ENCODE measurements around the gene IL6.

The IL6 gene

DNA sequence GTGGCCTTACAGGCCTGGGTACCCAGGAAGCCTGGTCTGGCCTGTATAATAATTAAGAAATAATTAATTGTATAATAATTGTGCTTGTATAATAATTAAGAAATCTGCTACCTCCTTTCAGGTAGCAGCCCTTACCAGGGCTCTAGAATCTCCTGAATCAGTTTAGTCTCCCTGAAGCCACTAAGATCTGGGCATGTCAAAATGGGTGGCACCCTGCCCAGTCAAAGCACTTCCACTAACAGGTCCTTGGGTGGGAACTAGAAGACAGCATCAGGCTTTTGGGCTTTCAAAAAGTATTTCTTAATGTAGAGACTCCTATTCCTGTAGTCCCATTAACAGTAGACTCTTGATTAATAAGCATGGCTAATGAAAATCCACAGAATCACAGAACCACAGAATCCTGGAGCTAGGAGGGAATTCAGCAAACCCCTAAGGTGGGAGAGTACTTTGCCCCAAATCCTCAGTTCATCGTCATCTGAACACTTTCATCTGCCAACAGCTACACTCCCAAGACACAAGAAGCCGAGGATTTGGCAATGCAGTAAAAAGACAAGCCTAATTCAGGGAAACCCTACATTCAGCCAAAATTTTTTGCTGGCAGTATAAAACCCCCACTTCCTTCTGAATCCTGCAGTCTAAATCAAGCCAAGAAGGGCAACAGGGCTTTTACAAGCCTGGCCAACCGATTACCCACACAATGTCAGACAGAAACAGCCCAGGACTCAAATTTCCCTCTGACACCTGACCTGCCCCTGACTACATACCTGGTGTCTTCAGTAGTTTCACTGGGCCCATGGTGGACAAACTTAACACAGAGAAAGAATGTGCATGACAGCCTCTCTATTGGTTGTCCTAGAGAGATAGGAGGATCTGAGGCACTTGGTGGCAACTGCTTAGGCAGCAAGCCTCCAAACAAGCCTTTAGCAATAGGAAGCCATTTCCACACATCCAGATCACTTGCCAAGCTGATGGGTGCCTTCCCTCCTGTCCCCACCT lies 5.9 kb upstream of the IL6 start:
- Histone ChIP-seq H3K4me2 (ENCODE audit: low read length) (no peak overlapping the region), H3K9me3 (replicated peaks; ENCODE audit: low read length) (no peaks in the 10 kb centered on the region), H3K9ac (ENCODE audit: low read depth, low read length) (no peak overlapping the region), H3K4me3 (ENCODE audit: low read length) (no peak overlapping the region), H3K4me1 (ENCODE audit: control insufficient read depth, insufficient read depth, low read length) (peaks cover 51% of the 10 kb centered on the region), H3K36me3 (ENCODE audit: insufficient read depth, low read length) (no peaks in the 10 kb centered on the region), H3K27me3 (ENCODE audit: control insufficient read depth, insufficient read depth, low read length) (no peaks in the 10 kb centered on the region)

- H3K9me3 ChIP-seq (replicated peaks; ENCODE audit: low read length), result no peaks in the 10 kb centered on the region
- H3K36me3 ChIP-seq (ENCODE audit: insufficient read depth, low read length), result no peaks in the 10 kb centered on the region
- no peak overlapping the region for H3K4me2 ChIP-seq (ENCODE audit: low read length)
- H3K4me3 ChIP-seq (ENCODE audit: low read length), result no peak overlapping the region
- peaks cover 55% of the 10 kb centered on the region for H3K4me1 ChIP-seq (ENCODE audit: control insufficient read depth, insufficient read depth, low read length)
- no peak overlapping the region for H3K9ac ChIP-seq (ENCODE audit: low read depth, low read length)
- H3K27me3 ChIP-seq (ENCODE audit: control insufficient read depth, insufficient read depth, low read length), result no peaks in the 10 kb centered on the region
These were observed 4.3 kb upstream of the IL6 start for GRCh38 chr7:22722536-22723180.

- peak overlapping the region; percentile 42 for H3K4me2 ChIP-seq (ENCODE audit: low read length)
- H3K4me3 ChIP-seq (ENCODE audit: low read length), result no peak overlapping the region
- H3K9ac ChIP-seq (ENCODE audit: low read depth, low read length), result peak overlapping the region; percentile 55
- no peaks in the 10 kb centered on the region for H3K27me3 ChIP-seq (ENCODE audit: control insufficient read depth, insufficient read depth, low read length)
- peaks cover 55% of the 10 kb centered on the region for H3K4me1 ChIP-seq (ENCODE audit: control insufficient read depth, insufficient read depth, low read length)
- no peaks in the 10 kb centered on the region for H3K9me3 ChIP-seq (replicated peaks; ENCODE audit: low read length)
- no peaks in the 10 kb centered on the region for H3K36me3 ChIP-seq (ENCODE audit: insufficient read depth, low read length)
These were observed 3.8 kb upstream of the IL6 start for GRCh38 chr7:22723181-22723601.

- peaks cover 55% of the 10 kb centered on the region for H3K4me1 ChIP-seq (ENCODE audit: control insufficient read depth, insufficient read depth, low read length)
- H3K36me3 ChIP-seq (ENCODE audit: insufficient read depth, low read length), result no peaks in the 10 kb centered on the region
- peak overlapping the region; percentile 55 for H3K9ac ChIP-seq (ENCODE audit: low read depth, low read length)
- H3K9me3 ChIP-seq (replicated peaks; ENCODE audit: low read length), result no peaks in the 10 kb centered on the region
- peak overlapping the region; percentile 42 for H3K4me2 ChIP-seq (ENCODE audit: low read length)
- no peak overlapping the region for H3K4me3 ChIP-seq (ENCODE audit: low read length)
- no peaks in the 10 kb centered on the region for H3K27me3 ChIP-seq (ENCODE audit: control insufficient read depth, insufficient read depth, low read length)
These were observed 3.4 kb upstream of the IL6 start for GRCh38 chr7:22723637-22724036.

- Histone ChIP-seq H3K9ac (ENCODE audit: low read depth, low read length) (peak overlapping the region; percentile 89), H3K27me3 (ENCODE audit: control insufficient read depth, insufficient read depth, low read length) (no peaks in the 10 kb centered on the region), H3K4me1 (ENCODE audit: control insufficient read depth, insufficient read depth, low read length) (peaks cover 51% of the 10 kb centered on the region), H3K9me3 (replicated peaks; ENCODE audit: low read length) (no peaks in the 10 kb centered on the region), H3K36me3 (ENCODE audit: insufficient read depth, low read length) (no peaks in the 10 kb centered on the region), H3K4me3 (ENCODE audit: low read length) (no peak overlapping the region), H3K4me2 (ENCODE audit: low read length) (no peak overlapping the region)
These were observed 2.1 kb upstream of the IL6 start for GRCh38 chr7:22724861-22725260.

DNA sequence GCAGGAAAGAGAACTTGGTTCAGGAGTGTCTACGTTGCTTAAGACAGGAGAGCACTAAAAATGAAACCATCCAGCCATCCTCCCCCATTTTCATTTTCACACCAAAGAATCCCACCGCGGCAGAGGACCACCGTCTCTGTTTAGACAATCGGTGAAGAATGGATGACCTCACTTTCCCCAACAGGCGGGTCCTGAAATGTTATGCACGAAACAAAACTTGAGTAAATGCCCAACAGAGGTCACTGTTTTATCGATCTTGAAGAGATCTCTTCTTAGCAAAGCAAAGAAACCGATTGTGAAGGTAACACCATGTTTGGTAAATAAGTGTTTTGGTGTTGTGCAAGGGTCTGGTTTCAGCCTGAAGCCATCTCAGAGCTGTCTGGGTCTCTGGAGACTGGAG lies 1.4 kb upstream of the IL6 start:
- Histone ChIP-seq H3K27me3 (ENCODE audit: control insufficient read depth, insufficient read depth, low read length) (no peaks in the 10 kb centered on the region), H3K4me2 (ENCODE audit: low read length) (peak overlapping the region; percentile 85), H3K4me3 (ENCODE audit: low read length) (no peak overlapping the region), H3K9ac (ENCODE audit: low read depth, low read length) (peak overlapping the region; percentile 89), H3K9me3 (replicated peaks; ENCODE audit: low read length) (no peaks in the 10 kb centered on the region), H3K4me1 (ENCODE audit: control insufficient read depth, insufficient read depth, low read length) (peaks cover 54% of the 10 kb centered on the region), H3K36me3 (ENCODE audit: insufficient read depth, low read length) (no peaks in the 10 kb centered on the region)

GRCh38 chr7:22726345-22726906 lies 574 bp upstream of the IL6 start:
- H3K4me1 ChIP-seq (ENCODE audit: control insufficient read depth, insufficient read depth, low read length), result peaks cover 60% of the 10 kb centered on the region
- H3K4me3 ChIP-seq (ENCODE audit: low read length), result peak overlapping the region; percentile 70
- H3K27me3 ChIP-seq (ENCODE audit: control insufficient read depth, insufficient read depth, low read length), result no peaks in the 10 kb centered on the region
- H3K36me3 ChIP-seq (ENCODE audit: insufficient read depth, low read length), result no peaks in the 10 kb centered on the region
- H3K4me2 ChIP-seq (ENCODE audit: low read length), result peak overlapping the region; percentile 85
- H3K9me3 ChIP-seq (replicated peaks; ENCODE audit: low read length), result no peaks in the 10 kb centered on the region
- peak overlapping the region; percentile 89 for H3K9ac ChIP-seq (ENCODE audit: low read depth, low read length)

DNA sequence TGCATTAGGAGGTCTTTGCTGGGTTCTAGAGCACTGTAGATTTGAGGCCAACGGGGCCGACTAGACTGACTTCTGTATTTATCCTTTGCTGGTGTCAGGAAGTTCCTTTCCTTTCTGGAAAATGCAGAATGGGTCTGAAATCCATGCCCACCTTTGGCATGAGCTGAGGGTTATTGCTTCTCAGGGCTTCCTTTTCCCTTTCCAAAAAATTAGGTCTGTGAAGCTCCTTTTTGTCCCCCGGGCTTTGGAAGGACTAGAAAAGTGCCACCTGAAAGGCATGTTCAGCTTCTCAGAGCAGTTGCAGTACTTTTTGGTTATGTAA lies 675 bp downstream of the IL6 start:
- Histone ChIP-seq H3K9me3 (replicated peaks; ENCODE audit: low read length) (no peaks in the 10 kb centered on the region), H3K9ac (ENCODE audit: low read depth, low read length) (peak overlapping the region; percentile 89), H3K4me2 (ENCODE audit: low read length) (peak overlapping the region; percentile 85), H3K36me3 (ENCODE audit: insufficient read depth, low read length) (no peaks in the 10 kb centered on the region), H3K4me1 (ENCODE audit: control insufficient read depth, insufficient read depth, low read length) (peaks cover 59% of the 10 kb centered on the region), H3K27me3 (ENCODE audit: control insufficient read depth, insufficient read depth, low read length) (no peaks in the 10 kb centered on the region), H3K4me3 (ENCODE audit: low read length) (peak overlapping the region; percentile 70)

DNA sequence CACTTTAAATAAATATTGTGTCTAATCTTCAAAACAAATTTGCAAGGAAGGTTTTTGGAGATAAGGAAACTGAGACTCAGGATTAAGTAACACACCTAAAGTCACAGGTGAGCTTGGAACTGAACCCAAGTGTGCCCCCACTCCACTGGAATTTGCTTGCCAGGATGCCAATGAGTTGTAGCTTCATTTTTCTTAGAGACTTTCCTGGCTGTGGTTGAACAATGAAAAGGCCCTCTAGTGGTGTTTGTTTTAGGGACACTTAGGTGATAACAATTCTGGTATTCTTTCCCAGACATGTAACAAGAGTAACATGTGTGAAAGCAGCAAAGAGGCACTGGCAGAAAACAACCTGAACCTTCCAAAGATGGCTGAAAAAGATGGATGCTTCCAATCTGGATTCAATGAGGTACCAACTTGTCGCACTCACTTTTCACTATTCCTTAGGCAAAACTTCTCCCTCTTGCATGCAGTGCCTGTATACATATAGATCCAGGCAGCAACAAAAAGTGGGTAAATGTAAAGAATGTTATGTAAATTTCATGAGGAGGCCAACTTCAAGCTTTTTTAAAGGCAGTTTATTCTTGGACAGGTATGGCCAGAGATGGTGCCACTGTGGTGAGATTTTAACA lies 1.5 kb downstream of the IL6 start:
- Histone ChIP-seq H3K4me3 (ENCODE audit: low read length) (peak overlapping the region; percentile 70), H3K27me3 (ENCODE audit: control insufficient read depth, insufficient read depth, low read length) (no peaks in the 10 kb centered on the region), H3K4me2 (ENCODE audit: low read length) (peak overlapping the region; percentile 85), H3K4me1 (ENCODE audit: control insufficient read depth, insufficient read depth, low read length) (peaks cover 50% of the 10 kb centered on the region), H3K9ac (ENCODE audit: low read depth, low read length) (peak overlapping the region; percentile 89), H3K36me3 (ENCODE audit: insufficient read depth, low read length) (no peaks in the 10 kb centered on the region), H3K9me3 (replicated peaks; ENCODE audit: low read length) (no peaks in the 10 kb centered on the region)

GRCh38 chr7:22729180-22729825 lies 2.3 kb downstream of the IL6 start:
- no peak overlapping the region for H3K4me3 ChIP-seq (ENCODE audit: low read length)
- H3K27me3 ChIP-seq (ENCODE audit: control insufficient read depth, insufficient read depth, low read length), result no peaks in the 10 kb centered on the region
- no peaks in the 10 kb centered on the region for H3K9me3 ChIP-seq (replicated peaks; ENCODE audit: low read length)
- H3K4me2 ChIP-seq (ENCODE audit: low read length), result no peak overlapping the region
- no peaks in the 10 kb centered on the region for H3K36me3 ChIP-seq (ENCODE audit: insufficient read depth, low read length)
- peaks cover 46% of the 10 kb centered on the region for H3K4me1 ChIP-seq (ENCODE audit: control insufficient read depth, insufficient read depth, low read length)
- H3K9ac ChIP-seq (ENCODE audit: low read depth, low read length), result no peak overlapping the region

Measured in skeletal muscle satellite cell (primary cell).